GM23248 (cell line): ENCODE results near the gene KCNH2. TPM values are rescaled to one million over a fixed set of nuclear protein-coding genes. Genes with fewer than 3 reads are reported as not detected.

Source experiments
- DNase-seq: peaks from one replicate; pipeline ENCODE4 v3.0.0-alpha.2; 2015
- H2AFZ ChIP-seq: fragments of 200-600 bp; sonication (generic); 2 replicates; pipeline ENCODE4 v1.6.1; 2016; ENCODE audit warnings: antibody characterized with exemption
- H3F3A ChIP-seq: fragments of 200-600 bp; sonication (generic); 2 replicates; pipeline ENCODE4 v1.6.1; 2016; ENCODE audit warnings: mild to moderate bottlenecking, antibody characterized with exemption, mixed run types; ENCODE audit not compliant: insufficient read depth
- H3K27ac ChIP-seq: fragments of 200-600 bp; sonication (generic); 2 replicates; pipeline ENCODE4 v1.5.1; 2016; ENCODE audit warnings: mild to moderate bottlenecking
- H3K27me3 ChIP-seq: fragments of 200-600 bp; sonication (generic); replicated peaks from 2 replicates; pipeline ENCODE4 v1.6.1; 2016; ENCODE audit warnings: mild to moderate bottlenecking; ENCODE audit not compliant: insufficient read depth
- H3K36me3 ChIP-seq: fragments of 200-600 bp; sonication (generic); 2 replicates; pipeline ENCODE4 v1.6.1; 2016; ENCODE audit warnings: low read depth, mild to moderate bottlenecking
- H3K4me1 ChIP-seq: fragments of 200-600 bp; sonication (generic); 2 replicates; pipeline ENCODE4 v1.6.1; 2016; ENCODE audit warnings: mild to moderate bottlenecking; ENCODE audit not compliant: insufficient read depth
- H3K4me2 ChIP-seq: fragments of 200-600 bp; sonication (generic); one replicate; pipeline ENCODE4 v1.6.1; 2016; ENCODE audit warnings: mild to moderate bottlenecking; ENCODE audit not compliant: unreplicated experiment
- H3K4me3 ChIP-seq: fragments of 200-600 bp; sonication (generic); 2 replicates; pipeline ENCODE4 v1.5.1; 2016; ENCODE audit warnings: mild to moderate bottlenecking
- H3K79me2 ChIP-seq: fragments of 200-600 bp; sonication (generic); 2 replicates; pipeline ENCODE4 v1.6.1; 2016; ENCODE audit warnings: mild to moderate bottlenecking; ENCODE audit not compliant: insufficient read depth
- H3K9ac ChIP-seq: fragments of 200-600 bp; sonication (generic); 2 replicates; pipeline ENCODE4 v1.6.1; 2016; ENCODE audit warnings: mild to moderate bottlenecking
- H3K9me2 ChIP-seq: fragments of 200-600 bp; sonication (generic); 2 replicates; pipeline ENCODE4 v1.6.1; 2016; ENCODE audit warnings: mixed run types, mild to moderate bottlenecking, moderate library complexity; ENCODE audit not compliant: insufficient read depth
- H3K9me3 ChIP-seq: fragments of 200-600 bp; sonication (generic); one replicate; pipeline ENCODE4 v1.6.1; 2017; ENCODE audit warnings: low read depth
- H4K20me1 ChIP-seq: fragments of 200-600 bp; sonication (generic); 2 replicates; pipeline ENCODE4 v1.6.0; 2016; ENCODE audit not compliant: insufficient read depth
- EZH2 ChIP-seq: fragments of 200-600 bp; sonication (generic); IDR thresholded peaks from 2 replicates; pipeline ENCODE4 v1.6.1; 2018; ENCODE audit warnings: antibody characterized with exemption, mild to moderate bottlenecking; ENCODE audit not compliant: insufficient read depth, poor library complexity, severe bottlenecking
- EZH2phosphoT487 ChIP-seq: fragments of 200-600 bp; sonication (generic); IDR thresholded peaks from 2 replicates; pipeline ENCODE4 v1.6.1; 2018; ENCODE audit warnings: antibody characterized with exemption, moderate library complexity, mild to moderate bottlenecking, low read depth; ENCODE audit not compliant: insufficient read depth
- WGBS, 2 experiments: methylation state at CpG; one replicate each; pipeline ENCODE4 v1.1.6; 2015 to 2017; ENCODE audit warnings: low lambda C conversion rate in 2 of 2, low coverage in 1 of 2; ENCODE audit errors: missing lambda C conversion rate in 2 of 2; 5-methylcytosine and 5-hydroxymethylcytosine counted together
- in situ Hi-C: fragments of 300-500 bp; cut with MboI; formaldehyde crosslinking; loops from 2 replicates; pipeline ENCODE4 v1.15.0; 2020
- polyA plus RNA-seq: library from polyadenylated mRNA; unstranded; fragments of >200 nt; fragmentation: Nextera tagmentation; extraction: Ambion mirVana; gene quantifications from 2 replicates; pipeline ENCODE4 v1.2.1, GENCODE V29; 2016
- total RNA-seq: library from RNA; depleted of rRNA; stranded (reverse); fragments of >200 nt; shearing (Covaris generic); gene quantifications from 2 replicates; pipeline ENCODE4 v1.2.3, GENCODE V29; 2014

Gene KCNH2
- total and polyA plus RNA-seq, 2 experiments from 2014 or later, result not detected

DNA sequence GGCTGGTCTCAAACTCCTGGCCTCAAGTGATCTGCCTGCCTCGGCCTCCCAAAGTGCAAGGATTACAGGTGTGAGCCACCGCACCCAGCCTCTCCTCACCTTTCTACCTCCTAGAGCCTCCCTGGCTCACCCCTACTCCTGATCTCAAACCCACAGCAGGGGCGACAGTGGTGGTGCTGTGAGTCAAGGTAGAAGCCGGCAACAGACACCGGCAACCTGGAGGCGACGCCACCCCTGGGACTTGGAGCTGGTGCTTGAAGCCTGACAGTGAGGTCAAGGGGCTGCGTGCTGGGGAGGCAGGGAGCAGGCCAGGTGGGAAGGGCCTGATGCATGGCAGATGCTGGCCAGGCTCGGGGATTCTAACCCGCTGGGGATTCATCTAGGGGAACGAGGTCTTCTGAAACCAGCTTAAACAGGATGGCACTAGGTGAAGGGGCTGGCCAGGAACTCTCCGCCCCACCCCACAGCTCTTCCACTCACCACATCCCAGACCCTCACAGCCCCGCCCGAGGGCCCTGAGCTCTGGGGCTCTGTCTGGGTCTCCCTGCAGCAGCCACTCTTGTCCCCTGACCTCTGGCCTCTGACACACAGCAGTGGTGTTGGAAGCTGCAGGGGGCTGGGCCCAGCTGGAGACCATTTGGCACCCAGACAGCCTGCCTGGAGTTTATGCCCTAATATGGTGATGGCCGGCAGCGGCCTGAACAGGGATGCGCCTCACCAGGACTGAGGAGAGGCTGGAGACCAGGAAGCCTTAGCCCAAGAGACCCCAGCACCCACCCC, 16.4 kb downstream of the KCNH2 start:
- DNase-seq, result no peak
- H3F3A ChIP-seq, result no peaks in the 10 kb centered on the region
- no peak overlapping the region for H3K27ac ChIP-seq
- no peaks in the 10 kb centered on the region for H4K20me1 ChIP-seq
- peaks cover 30% of the 10 kb centered on the region for H3K27me3 ChIP-seq
- H3K4me1 ChIP-seq, result no peaks in the 10 kb centered on the region
- no peaks in the 10 kb centered on the region for H3K9me3 ChIP-seq
- no peak overlapping the region for H2AFZ ChIP-seq
- no peaks in the 10 kb centered on the region for H3K79me2 ChIP-seq
- H3K4me3 ChIP-seq, result no peak overlapping the region
- no peak for TF ChIP-seq EZH2phosphoT487
- TF ChIP-seq EZH2, result no peak
- 58 to 60% methylated on average over 15 to 17 of the region's 17 CpGs for WGBS, 2 experiments
- H3K36me3 ChIP-seq, result no peaks in the 10 kb centered on the region
- no peak overlapping the region for H3K4me2 ChIP-seq
- no peaks in the 10 kb centered on the region for H3K9me2 ChIP-seq
- in situ Hi-C loops, result no loop called here
- H3K9ac ChIP-seq, result no peak overlapping the region

DNA sequence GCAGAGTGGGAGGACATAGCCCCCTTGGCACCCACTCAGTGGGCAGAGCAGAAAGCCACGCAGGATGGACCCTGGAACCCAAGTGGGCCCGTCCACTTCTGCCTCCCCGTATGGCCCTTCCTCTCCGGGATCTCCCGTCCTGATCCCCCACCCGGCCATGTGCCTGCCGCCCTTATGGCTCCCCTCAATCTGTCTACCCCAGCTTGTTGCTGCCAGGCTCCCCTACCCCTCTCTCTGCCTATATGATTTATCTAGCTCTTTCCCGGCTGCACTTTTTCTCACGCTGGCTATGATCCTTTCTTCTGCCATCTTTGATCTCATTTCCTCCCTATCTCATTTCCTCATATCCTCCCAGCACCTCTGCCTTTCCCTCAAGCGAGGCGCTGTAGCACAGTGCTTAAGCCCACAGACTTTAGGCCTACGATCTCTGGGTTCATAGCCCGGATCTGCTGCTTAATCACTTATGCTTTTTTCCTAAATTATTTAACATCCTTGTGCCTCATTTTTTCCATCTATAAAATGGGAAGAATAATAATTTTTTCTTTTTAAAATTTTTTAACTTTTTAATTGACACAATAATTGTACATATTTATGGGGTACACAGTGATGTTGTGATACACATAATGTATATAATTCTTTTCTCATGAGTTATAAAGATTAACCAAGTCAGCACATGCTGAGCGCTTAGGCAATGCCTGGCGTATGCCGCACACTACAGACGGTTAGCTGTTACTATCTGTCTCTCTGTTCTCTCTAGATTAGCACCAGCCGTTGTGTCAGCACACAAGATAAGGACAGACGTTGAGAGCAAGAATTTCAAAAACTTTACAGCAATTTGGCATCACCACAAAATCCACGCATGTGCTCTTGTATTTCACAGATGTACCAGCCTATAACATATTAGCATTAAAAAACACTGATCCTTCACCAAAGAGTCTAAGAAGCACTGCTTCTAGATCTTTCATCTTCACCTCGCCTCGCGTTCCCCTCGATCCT, 18.1 kb downstream of the KCNH2 start:
- Histone ChIP-seq H3K27me3 (peaks cover 24% of the 10 kb centered on the region), H3K9ac (no peak overlapping the region), H3K27ac (no peak overlapping the region), H3K4me3 (no peak overlapping the region), H3K9me2 (no peaks in the 10 kb centered on the region), H3K79me2 (no peaks in the 10 kb centered on the region), H3K4me1 (no peaks in the 10 kb centered on the region), H4K20me1 (no peaks in the 10 kb centered on the region), H3K9me3 (no peaks in the 10 kb centered on the region), H3F3A (no peaks in the 10 kb centered on the region), H3K4me2 (no peak overlapping the region), H3K36me3 (no peaks in the 10 kb centered on the region), H2AFZ (no peak overlapping the region)
- WGBS, 2 experiments, result 56 to 58% methylated on average over 22 to 24 of the region's 24 CpGs
- DNase-seq, result no peak
- no peak for TF ChIP-seq EZH2
- TF ChIP-seq EZH2phosphoT487, result no peak
- in situ Hi-C loops, result no loop called here

DNA sequence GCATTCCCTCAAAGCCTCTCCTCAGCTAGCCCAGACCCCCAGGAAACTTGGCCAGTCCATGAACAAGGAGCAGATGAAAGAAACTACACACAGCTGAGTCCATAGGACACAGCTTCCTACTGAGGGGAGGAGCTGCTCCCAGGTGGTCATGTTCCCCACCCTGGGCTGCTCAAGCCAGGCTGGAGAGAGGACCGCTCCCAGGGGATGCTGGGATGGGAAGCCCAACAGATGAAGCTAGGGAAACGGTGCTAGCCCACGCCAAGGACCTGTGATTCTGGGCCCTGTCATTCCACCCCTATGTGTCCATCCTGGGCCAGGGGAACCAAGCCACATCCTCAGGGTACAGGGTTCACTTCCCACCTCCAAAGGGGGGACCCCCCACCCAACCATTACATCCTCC, 19.0 kb downstream of the KCNH2 start:
- H3K27me3 ChIP-seq, result peaks cover 16% of the 10 kb centered on the region
- WGBS, 2 experiments, result 56 to 59% methylated on average over 3 of the region's 3 CpGs
- H3K9me2 ChIP-seq, result no peaks in the 10 kb centered on the region
- in situ Hi-C loops, result no loop called here
- H3K79me2 ChIP-seq, result no peaks in the 10 kb centered on the region
- H3K36me3 ChIP-seq, result no peaks in the 10 kb centered on the region
- no peak overlapping the region for H3K4me2 ChIP-seq
- no peaks in the 10 kb centered on the region for H3F3A ChIP-seq
- no peak overlapping the region for H3K4me3 ChIP-seq
- H3K27ac ChIP-seq, result no peak overlapping the region
- H2AFZ ChIP-seq, result no peak overlapping the region
- DNase-seq, result no peak
- TF ChIP-seq EZH2phosphoT487 (no peak), EZH2 (no peak)
- H3K9me3 ChIP-seq, result no peaks in the 10 kb centered on the region
- H3K4me1 ChIP-seq, result no peaks in the 10 kb centered on the region
- H3K9ac ChIP-seq, result no peak overlapping the region
- H4K20me1 ChIP-seq, result no peaks in the 10 kb centered on the region

DNA sequence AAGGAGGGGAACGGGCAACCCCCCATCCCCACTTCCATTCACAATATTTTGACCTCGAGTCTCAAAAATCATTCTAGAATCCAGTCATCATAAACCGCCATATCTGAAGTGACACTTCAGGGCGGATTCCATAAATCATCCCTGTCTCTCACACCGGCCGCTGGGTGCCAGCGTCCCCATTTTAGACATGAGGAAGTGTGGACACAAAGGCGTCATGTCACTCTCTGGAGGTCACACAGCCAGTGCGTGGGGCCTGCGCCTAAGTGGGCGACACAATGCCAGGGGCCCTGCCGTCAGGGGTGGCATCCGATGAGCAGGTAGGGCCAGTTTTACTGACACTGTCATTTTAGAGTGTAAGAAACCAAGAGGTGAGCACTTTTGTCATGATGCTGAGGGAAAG, 19.5 kb downstream of the KCNH2 start:
- Histone ChIP-seq H3K4me2 (no peak overlapping the region), H3K4me3 (no peak overlapping the region), H2AFZ (no peak overlapping the region), H3K27ac (no peak overlapping the region), H3K9me2 (no peaks in the 10 kb centered on the region), H3K9me3 (no peaks in the 10 kb centered on the region), H4K20me1 (no peaks in the 10 kb centered on the region), H3K79me2 (no peaks in the 10 kb centered on the region), H3F3A (no peaks in the 10 kb centered on the region), H3K4me1 (no peaks in the 10 kb centered on the region), H3K36me3 (no peaks in the 10 kb centered on the region), H3K27me3 (peaks cover 15% of the 10 kb centered on the region), H3K9ac (no peak overlapping the region)
- DNase-seq, result no peak
- 59% methylated on average over 13 of the region's 13 CpGs for WGBS, 2 experiments
- in situ Hi-C loops, result no loop called here
- TF ChIP-seq EZH2phosphoT487 (no peak), EZH2 (peak; percentile 17)
